HG02973 (cell line): ENCODE measurements around the gene ZBTB7B.

Experiments
- ATAC-seq: cut with Tn5 transposase; IDR thresholded peaks from one replicate; pipeline ENCODE4 v1.9.1; 2021; ENCODE audit warnings: moderate library complexity; ENCODE audit not compliant: unreplicated experiment

Gene ZBTB7B

DNA sequence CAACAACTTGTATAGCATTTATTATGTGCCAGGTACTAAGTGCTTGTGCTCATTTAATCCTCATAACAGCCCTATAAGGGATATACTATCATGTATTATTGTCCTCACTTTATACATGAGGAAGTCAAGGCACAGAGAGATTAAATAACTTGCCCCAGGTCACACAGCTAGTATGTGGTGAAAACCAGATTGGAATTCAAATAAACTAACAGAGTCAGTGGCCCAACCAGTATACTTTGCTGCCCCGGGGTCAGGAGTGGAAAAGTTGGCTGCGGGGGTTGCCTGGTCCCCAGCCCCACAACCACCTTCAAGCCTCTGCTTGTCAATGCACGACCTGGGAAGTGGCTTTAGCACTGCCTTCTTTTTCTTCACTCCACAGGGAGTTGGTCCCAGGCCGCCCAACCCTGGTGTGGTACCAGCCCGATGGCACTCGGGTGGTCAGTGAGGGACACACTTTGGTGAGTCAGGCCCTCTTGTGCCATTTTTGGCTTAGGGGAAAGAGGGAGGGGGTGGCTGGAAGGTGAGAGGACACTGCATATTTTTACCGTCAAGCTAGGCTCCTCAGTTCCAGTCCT, 51.0 kb downstream of the ZBTB7B start:
- no peak for ATAC-seq

DNA sequence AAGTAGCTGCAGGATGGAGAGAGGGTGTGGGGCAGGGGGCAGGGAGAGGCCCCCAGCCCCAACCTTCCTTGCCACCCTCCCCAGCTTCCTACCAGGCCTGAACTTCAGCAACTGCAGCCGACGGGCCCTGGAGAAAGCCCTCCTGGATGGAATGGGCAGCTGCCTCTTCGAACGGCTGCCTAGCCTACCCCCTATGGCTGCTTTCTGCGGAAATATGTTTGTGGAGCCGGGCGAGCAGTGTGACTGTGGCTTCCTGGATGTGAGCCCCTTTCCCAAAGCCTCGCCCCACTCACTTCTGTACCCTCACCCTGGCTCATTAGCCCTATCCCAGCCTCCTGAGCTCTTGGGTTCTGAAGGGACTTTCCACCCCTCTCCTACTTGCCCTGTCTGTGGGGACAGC, 54.5 kb downstream of the ZBTB7B start:
- ATAC-seq: no peak

DNA sequence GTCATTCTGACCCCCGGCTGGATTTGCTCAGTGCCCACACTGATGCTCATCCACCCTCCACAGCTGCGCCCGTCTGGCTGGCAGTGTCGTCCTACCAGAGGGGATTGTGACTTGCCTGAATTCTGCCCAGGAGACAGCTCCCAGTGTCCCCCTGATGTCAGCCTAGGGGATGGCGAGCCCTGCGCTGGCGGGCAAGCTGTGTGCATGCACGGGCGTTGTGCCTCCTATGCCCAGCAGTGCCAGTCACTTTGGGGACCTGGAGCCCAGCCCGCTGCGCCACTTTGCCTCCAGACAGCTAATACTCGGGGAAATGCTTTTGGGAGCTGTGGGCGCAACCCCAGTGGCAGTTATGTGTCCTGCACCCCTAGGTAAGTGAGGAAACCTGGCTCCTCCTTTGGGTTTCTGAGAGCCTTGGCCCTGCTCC, 55.2 kb downstream of the ZBTB7B start:
- no peak for ATAC-seq

DNA sequence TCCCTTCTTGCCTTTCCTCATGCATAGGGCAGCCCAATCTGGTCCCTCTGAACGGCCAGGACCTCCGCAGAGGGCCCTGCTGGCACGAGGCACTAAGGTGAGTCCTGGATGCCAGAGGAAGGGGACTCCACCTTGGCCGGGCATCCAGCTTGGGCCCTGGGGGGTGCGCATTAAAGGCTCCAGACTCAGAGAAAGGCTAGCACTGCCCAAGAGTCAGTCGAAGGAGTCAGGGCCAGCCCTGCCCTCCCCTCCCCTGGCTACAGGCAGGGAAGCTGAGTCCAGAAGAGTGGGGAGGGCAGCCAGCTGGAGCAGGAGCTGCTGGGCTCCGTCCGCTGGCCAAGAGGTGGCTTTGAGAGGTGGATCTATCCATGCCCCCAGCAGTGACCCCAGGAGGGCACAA, 58.1 kb downstream of the ZBTB7B start:
- ATAC-seq: no peak

DNA sequence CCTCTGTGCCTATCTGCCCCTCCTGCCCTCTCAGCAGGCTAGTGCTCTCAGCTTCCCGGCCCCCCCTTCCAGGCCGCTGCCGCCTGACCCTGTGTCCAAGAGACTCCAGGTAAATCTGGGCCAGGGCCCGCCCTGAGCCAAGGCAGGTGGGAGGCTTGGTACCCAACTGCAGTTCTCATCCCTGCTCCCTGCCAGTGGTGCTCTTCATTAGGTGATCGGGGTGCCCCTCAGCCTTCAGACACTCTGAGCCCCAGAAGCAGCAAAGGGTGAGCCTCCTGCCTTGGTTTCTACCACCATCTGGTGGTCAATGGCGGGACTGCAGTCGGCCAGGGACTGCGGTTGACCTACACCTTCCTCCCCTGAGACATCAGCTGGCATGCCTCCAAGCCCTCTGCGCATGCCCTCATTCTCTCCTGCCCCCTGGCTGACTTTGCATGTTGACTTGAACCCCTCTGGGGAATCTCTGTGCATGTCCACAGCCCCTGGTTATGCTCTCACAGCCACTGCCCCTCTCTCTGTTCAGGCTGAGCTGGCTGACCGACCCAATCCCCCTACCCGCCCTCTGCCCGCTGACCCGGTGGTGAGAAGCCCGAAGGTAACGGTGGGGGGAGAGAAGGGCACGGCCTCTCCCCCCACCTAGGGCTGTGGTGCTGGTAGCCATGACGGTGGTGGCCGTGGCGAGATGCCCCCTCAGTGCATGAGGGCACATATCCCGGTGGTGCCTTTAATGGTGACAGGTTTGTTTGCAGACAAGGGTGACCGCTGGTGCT, 59.0 kb downstream of the ZBTB7B start:
- ATAC-seq: no peak

DNA sequence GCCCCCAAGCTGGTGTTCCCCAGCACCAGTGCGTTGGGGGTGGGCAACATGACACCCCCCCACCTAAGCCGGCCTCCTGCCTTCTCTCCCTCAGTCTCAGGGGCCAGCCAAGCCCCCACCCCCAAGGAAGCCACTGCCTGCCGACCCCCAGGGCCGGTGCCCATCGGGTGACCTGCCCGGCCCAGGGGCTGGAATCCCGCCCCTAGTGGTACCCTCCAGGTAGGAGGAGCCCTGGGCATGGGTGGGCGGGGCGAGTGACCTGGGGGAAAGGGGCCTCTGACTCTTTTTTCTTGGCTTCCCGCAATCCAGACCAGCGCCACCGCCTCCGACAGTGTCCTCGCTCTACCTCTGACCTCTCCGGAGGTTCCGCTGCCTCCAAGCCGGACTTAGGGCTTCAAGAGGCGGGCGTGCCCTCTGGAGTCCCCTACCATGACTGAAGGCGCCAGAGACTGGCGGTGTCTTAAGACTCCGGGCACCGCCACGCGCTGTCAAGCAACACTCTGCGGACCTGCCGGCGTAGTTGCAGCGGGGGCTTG, 59.6 kb downstream of the ZBTB7B start:
- no peak for ATAC-seq

DNA sequence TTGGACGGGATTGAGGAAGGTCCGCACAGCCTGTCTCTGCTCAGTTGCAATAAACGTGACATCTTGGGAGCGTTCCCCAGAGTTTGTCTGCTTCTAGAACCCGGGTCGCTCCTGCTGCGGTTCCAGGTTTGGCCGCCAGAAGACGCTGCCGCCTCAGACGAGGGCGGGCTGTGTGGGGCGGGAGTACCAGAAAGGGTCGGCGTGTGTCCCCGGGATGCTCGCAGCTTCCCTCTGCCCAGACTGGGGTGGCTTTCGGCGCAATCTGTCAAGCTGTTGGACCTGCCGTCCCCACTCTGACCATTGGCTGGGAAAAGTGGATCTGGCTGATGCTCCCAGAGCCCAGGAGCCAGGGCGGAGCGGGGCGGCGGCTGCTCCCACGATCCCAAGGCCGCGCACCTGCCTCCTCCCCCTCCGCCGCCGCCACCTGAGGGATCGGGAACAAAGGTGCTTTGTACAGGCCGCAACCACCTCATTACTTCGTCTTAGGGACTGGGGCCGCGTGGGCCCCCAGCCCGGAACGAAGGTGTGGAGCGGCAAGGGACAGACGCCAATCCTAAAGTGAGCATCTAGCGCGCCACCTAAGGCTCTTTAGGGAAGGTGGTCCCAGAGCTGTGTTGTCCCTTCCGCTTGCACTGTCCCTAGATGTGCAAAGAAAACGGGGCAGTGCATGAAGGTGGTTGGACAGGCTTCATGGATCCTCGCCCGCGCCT, 60.3 kb downstream of the ZBTB7B start:
- ATAC-seq: no peak

DNA sequence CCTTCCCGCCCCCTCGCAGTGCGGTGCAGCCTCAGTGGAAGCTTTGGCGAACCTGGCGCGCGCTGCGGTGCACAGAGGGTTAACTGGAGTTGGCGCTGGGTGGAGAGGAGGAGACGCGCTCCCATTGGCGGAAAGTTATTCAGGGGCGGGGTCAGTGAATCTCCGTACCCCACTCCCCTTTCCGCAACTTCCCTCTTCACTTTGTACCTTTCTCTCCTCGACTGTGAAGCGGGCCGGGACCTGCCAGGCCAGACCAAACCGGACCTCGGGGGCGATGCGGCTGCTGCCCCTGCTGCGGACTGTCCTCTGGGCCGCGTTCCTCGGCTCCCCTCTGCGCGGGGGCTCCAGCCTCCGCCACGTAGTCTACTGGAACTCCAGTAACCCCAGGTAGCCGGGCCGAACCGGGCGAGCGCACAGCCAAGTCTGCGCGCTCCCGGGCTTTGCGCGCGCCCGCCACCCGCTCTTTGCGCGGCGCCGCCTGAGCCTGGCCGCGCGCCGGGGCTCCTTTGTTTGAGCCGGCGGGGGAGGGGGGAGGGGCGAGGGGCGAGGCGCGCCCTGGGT, 61.0 kb downstream of the ZBTB7B start, which contains the start of gene EFNA4:
Gene EFNA4, plus strand, starts transcription at position 191 of the 561 bp plus-strand sequence. Its CDS starts 84 bp downstream, at position 275.
- ATAC-seq: peak; percentile 60

DNA sequence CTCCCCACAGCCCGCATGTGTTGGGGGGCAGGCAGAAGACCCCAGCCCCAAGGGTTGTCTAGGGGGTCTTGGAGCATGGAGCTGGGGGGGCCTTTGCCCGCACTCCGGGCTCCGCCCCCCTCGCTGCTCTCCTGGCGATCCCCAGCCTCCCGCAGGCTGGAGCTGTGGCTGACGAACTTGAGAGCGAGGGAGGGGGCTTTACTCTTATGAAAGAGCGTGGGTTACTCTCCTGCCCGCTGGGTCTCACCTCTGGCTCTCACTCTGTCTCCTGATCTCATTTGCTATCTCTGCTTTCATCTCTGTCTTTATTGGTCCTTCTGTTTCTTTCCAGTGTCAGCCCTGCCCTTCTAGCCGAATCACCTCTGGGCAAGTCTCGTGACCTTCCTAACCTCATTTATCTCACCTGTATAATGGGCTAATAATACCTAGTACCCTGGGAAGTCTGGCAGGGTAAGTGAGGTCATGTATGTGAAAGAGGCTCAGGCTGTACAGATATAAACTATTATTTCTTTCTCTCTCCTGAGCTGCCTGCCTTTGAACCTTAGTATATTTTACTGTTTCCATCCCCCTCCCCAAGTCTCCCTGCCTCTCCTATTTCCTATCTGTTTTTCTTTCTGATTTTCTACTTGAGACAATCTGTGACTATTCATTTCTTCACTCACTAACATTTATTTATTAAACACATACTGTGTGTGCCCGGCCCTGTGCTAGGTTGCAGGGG, 61.7 kb downstream of the ZBTB7B start:
- no peak for ATAC-seq

DNA sequence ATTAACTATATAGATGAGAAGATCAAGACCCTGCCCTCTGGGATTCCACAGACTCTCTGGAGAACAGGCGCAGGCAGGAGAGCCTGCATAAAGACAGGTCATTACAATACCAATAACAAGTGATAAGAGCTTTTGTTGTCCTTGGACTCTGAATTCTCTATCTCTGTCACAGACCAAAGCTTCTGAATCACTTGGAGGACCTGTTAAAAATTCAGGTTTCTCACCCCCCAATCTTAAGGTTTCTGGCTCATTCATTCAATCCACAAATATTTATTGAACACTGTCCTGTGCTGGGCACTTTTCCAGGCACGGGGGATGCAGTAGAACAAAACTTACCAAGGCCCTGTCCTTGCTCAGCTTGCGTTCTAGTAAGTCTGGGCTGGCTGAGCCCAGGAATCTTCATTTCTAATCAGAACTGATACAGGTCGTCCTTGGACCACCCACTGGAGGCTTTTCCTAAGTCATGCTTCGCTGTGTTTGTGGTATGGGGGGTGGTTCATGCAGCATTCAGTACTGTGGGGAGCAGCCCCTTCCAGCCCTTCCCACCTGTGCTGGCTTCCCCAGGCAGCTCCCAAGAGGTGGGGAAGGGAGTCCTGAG, 62.3 kb downstream of the ZBTB7B start:
- no peak for ATAC-seq

DNA sequence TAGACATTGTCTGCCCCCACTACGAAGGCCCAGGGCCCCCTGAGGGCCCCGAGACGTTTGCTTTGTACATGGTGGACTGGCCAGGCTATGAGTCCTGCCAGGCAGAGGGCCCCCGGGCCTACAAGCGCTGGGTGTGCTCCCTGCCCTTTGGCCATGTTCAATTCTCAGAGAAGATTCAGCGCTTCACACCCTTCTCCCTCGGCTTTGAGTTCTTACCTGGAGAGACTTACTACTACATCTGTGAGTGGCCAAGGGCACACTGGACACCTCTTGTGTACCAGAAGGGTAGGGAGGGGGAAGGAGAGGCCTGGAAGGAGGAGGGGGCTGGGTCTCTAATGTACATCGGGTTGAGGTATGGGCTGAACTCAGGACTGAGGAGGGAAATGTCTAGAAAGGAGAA, 64.2 kb downstream of the ZBTB7B start:
- no peak for ATAC-seq
